ENCODE results near the gene NCR3LG1. TPM values are rescaled to one million over a fixed set of nuclear protein-coding genes. Genes with fewer than 3 reads are reported as not detected.

NCR3LG1 gene
- total RNA-seq, 4 donors from 2014 or later = 1.5 to 6.1 (median 2.9) TPM

DNA sequence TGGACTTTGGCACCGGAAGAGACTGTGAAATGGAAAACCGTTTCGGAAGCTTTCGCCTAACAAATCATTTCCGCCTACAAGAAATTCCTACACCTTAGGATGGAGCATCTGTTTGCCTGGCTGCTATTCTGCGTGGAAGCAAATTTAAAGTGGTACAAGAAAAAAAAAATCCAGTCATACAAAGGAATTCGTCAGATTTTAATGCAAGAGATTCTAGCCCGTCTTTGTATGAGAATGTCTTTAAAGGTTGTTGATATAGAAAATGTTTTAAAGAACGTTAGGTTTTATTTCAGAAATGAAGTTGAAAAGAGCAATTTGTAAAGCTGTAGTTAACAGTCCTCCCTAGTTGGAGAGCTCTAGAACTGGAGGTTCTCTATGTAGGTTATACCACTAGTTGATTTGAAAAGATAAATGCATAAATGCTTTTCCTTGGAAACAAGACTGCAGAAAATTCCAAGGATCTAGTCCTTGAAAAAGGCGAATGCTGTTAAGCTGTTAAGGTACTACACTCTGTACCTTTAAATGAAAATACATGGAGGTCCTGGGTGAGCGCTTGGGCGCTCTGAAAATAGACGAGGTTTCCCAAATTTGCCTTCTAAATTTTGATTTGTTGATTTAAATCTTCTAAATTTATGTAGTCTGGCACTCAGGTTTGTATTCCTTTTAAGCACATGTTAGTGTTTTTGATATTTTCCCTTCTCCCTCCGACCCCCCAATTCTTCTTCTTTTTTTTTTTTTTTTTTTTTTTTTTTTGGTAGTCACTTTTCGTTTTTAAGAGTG, 2.4 kb downstream of the NCR3LG1 start:
- H3K4me3 ChIP-seq = peak overlapping the region; percentile 48 to 74 (median 61)
- no peak for TF ChIP-seq POLR2A (IDR thresholded peaks at IDR 0.05)
- TF ChIP-seq, protein P1, sequence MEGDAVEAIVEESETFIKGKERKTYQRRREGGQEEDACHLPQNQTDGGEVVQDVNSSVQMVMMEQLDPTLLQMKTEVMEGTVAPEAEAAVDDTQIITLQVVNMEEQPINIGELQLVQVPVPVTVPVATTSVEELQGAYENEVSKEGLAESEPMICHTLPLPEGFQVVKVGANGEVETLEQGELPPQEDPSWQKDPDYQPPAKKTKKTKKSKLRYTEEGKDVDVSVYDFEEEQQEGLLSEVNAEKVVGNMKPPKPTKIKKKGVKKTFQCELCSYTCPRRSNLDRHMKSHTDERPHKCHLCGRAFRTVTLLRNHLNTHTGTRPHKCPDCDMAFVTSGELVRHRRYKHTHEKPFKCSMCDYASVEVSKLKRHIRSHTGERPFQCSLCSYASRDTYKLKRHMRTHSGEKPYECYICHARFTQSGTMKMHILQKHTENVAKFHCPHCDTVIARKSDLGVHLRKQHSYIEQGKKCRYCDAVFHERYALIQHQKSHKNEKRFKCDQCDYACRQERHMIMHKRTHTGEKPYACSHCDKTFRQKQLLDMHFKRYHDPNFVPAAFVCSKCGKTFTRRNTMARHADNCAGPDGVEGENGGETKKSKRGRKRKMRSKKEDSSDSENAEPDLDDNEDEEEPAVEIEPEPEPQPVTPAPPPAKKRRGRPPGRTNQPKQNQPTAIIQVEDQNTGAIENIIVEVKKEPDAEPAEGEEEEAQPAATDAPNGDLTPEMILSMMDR (IDR thresholded peaks at IDR 0.05) = no peak
- peaks cover 4 to 38% (median 14%) of the 10 kb centered on the region in 3 donors for H3K4me1 ChIP-seq
- peaks cover 0 to 3% (median 0%) of the 10 kb centered on the region in 3 donors for H3K36me3 ChIP-seq
- 3 to 8% methylated on average over 15 of the region's 15 CpGs for WGBS, 2 donors
- intact Hi-C loops (cut with DNase I) = no loop called here
- DNase-seq = no peak
- peak overlapping the region; percentile 72 to 90 (median 80) for H3K27ac ChIP-seq
- peaks cover 0 to 21% (median 0%) of the 10 kb centered on the region in 4 donors for H3K27me3 ChIP-seq
- H3K9me3 ChIP-seq = no peaks in the 10 kb centered on the region

DNA sequence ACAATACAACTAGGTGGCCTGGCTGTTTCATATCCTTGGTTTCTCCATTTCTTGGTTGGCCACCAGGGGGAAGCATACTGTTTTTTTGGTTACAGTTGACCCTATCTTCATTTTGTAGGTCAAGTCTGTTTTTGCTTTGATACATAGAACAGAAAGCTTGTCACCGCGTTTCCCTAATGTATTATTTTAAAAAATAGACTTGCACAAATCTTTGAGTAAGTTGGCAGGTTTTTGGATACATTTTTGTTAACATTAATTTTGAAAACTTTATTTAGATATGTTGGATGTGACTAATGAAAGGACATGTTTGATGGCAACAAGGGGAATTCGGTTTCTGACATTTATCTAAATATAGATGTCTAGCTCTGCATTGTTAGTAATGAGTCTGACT, 3.0 kb downstream of the NCR3LG1 start:
- TF ChIP-seq, protein P1 (IDR thresholded peaks at IDR 0.05) = peak; percentile 51 to 70 (median 61)
- TF ChIP-seq POLR2A (IDR thresholded peaks at IDR 0.05) = no peak
- DNase-seq = no peak
- Histone ChIP-seq H3K27ac (no peak overlapping the region), H3K9me3 (no peaks in the 10 kb centered on the region), H3K27me3 (peaks cover 0 to 21% (median 0%) of the 10 kb centered on the region in 4 donors), H3K4me1 (peaks cover 4 to 38% (median 14%) of the 10 kb centered on the region in 3 donors), H3K36me3 (peaks cover 0 to 3% (median 0%) of the 10 kb centered on the region in 3 donors), H3K4me3 (no peak overlapping the region)
- WGBS, 2 donors = 38% methylated on average over 3 of the region's 3 CpGs
- intact Hi-C loops (cut with DNase I) = no loop called here

DNA sequence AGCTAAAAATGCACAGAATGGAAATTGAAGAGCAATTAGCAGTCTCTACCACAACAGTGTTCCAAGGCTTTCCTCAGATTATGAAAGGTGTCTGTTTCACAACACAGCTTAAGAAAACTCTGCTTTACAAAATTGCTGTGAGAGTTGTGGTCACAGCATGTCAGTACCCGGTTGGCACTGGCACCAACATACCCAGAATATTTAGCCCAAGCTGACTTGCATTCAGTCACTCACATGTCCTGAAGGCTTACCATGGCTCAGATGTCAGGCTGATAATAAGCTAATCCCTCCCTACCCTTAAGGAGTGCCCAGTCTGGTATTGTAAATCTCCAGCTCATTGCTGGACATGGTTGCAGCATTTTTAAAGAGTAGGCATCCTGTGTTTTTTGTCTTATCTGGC, 14.9 kb downstream of the NCR3LG1 start:
- H3K4me3 ChIP-seq = no peak overlapping the region
- peaks cover under 1 to 33% (median 28%) of the 10 kb centered on the region in 3 donors for H3K9me3 ChIP-seq
- H3K4me1 ChIP-seq = no peaks in the 10 kb centered on the region
- intact Hi-C loops (cut with DNase I) = no loop called here
- peaks cover 0 to 58% (median 7%) of the 10 kb centered on the region in 3 donors for H3K36me3 ChIP-seq
- TF ChIP-seq, protein P1 (IDR thresholded peaks at IDR 0.05) = no peak
- no peak for TF ChIP-seq POLR2A (IDR thresholded peaks at IDR 0.05)
- WGBS, 2 donors = 29 to 40% methylated on average over 1 of the region's 1 CpG
- DNase-seq = no peak
- no peak overlapping the region for H3K27ac ChIP-seq
- H3K27me3 ChIP-seq = no peaks in the 10 kb centered on the region

DNA sequence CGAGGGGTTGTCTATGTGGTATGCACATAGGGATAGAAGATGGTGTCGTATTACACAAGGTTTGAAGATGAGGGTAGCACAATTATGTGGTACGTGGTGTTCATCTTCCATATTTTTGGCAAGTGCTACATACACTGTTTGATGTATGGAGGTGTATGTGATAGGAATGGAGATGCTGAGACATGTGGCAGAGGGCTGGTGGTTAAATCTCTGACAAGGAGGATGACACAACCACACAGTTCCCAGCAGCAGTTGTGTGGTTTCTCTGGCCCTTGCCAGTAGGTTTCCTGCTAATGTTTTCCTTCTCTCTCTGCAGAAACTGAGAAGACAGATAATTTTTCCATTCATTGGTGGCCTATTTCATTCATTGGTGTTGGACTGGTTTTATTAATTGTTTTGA, 17.0 kb downstream of the NCR3LG1 start:
- 88 to 91% methylated on average over 3 of the region's 3 CpGs for WGBS, 2 donors
- Histone ChIP-seq H3K9me3 (peaks cover 6 to 53% (median 48%) of the 10 kb centered on the region in 3 donors), H3K4me1 (no peaks in the 10 kb centered on the region), H3K36me3 (peaks cover 0 to 79% (median 7%) of the 10 kb centered on the region in 3 donors), H3K27ac (no peak overlapping the region), H3K4me3 (no peak overlapping the region), H3K27me3 (no peaks in the 10 kb centered on the region)
- intact Hi-C loops (cut with DNase I) = no loop called here
- no peak for TF ChIP-seq POLR2A (IDR thresholded peaks at IDR 0.05)
- TF ChIP-seq, protein P1 (IDR thresholded peaks at IDR 0.05) = no peak
- no peak for DNase-seq

DNA sequence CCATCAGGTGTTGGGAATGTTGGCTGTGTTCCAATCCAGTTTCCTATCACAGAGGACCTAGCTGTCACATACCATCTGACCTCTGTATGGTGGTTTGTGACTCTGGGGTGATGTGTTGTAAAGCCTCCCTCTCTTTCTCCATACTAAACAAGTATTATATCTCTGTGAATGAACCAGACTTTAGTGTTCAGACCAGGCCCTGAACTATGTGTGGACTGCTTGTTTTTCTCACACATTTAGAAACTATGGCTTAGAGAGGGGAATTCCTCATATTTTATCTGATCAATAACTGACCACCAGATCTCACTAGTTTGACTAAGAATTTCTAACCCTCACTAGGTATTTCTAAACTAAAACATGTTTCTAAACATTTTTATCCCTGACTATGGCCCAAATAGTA, 17.5 kb downstream of the NCR3LG1 start:
- intact Hi-C loops (cut with DNase I) = no loop called here
- peaks cover 6 to 59% (median 52%) of the 10 kb centered on the region in 3 donors for H3K9me3 ChIP-seq
- H3K4me3 ChIP-seq = no peak overlapping the region
- no peak overlapping the region for H3K27ac ChIP-seq
- TF ChIP-seq POLR2A (IDR thresholded peaks at IDR 0.05) = no peak
- TF ChIP-seq, protein P1 (IDR thresholded peaks at IDR 0.05) = no peak
- no peaks in the 10 kb centered on the region for H3K27me3 ChIP-seq
- H3K36me3 ChIP-seq = peaks cover 0 to 84% (median 7%) of the 10 kb centered on the region in 3 donors
- H3K4me1 ChIP-seq = no peaks in the 10 kb centered on the region
- no peak for DNase-seq
